HG02678 (cell line): ENCODE results near the gene SDK1.

Source experiments
- ATAC-seq: cut with Tn5 transposase; IDR thresholded peaks from one replicate; pipeline ENCODE4 v1.9.1; 2021; ENCODE audit warnings: mild to moderate bottlenecking, moderate library complexity; ENCODE audit not compliant: unreplicated experiment

SDK1 gene

DNA sequence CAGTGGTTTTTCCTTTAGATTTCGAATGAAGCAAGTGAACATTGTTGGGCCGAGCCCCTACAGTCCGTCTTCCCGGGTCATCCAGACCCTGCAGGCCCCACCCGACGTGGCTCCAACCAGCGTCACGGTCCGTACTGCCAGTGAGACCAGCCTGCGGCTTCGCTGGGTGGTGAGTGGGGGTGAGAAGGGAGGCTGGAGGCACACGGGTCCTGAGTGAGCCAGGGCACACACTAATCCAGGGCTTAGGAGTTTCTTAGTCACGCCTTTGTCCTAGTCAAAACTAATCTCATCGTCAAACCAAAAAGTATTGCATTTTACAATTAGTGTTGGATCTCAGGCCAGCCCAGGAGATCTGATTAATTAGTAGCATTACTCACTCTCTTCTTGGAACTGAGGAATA, 812.2 kb downstream of the SDK1 start:
- no peak for ATAC-seq

DNA sequence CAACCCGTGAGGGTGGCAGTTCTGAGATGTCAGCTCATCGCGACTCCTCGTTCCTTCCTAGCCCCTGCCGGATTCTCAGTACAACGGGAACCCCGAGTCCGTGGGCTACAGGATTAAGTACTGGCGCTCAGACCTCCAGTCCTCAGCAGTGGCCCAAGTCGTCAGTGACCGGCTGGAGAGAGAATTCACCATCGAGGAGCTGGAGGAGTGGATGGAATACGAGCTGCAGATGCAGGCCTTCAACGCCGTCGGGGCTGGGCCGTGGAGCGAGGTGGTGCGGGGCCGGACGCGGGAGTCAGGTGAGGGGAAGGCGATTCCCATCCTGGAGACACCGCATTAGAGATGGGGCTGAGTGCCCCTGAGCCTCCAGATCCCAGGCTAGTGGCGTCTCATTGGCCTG, 812.9 kb downstream of the SDK1 start:
- no peak for ATAC-seq

DNA sequence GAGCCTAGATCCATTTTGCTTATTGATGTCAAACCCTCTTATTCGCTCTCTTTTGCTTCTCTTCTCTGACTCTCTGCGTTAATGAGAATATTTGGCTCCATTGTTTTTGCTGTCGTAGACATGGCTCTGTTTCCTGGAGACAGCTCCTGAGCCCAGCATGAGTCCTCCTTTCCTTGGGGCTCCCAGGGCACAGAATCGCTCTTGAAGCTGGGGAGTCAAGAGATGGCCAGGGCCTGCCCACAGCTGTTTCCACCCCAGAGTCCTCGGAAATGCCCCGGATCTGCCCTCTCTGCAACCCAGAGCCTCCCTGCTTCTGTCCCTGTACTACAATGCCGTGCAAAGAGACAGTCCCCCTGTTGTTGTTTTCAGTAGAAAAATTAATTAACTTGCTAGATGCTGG, 814.4 kb downstream of the SDK1 start:
- no peak for ATAC-seq

DNA sequence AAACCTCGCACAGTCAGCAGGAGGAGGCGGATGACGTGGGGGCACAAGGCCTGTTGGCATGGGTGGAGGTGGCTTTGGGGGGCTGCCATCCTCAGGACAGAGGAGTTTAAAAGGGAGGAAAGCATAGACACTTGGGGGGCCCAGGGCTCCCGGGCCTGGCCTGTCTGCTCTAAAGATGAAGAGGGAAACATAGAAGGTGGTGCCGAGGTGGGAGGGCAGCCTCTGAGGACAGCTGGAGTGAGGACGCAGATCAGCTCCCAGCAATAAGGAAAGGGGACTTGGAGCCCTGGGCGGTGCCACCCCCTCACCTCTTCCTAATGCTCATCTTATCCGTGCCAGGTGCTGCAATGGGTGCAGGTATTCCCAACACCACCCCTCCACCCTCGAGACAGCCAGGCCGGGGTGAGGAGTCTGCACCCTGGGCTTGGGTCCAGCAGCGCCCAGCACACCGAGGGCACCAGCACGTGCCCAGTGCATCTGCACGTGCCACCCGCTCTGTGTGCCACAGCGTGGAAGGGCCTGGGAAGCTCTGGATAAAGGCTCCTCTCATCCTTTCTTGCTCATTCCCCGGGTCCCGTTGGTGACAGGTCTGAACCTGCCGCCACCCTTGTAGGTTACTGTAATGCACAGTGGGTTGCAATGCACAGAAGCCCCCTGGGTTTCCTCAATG, 815.0 kb downstream of the SDK1 start:
- no peak for ATAC-seq

DNA sequence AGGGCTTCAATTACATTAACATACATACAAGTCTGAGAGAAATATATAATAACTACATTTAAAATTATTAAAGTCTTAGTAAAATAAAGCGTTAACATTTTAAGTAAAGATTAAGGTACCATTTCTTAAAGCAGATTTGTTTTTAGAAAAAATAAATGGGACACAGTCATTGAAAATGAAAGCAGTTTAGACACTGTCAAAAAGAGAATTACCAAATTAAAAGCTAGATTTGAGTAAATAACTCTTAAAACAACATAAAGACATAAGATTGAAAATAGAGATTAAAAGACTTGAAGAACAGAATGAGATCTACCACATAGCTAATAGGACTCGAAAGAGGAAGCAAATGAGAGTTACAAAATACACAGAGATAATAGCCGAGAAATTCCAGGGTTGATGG, 818.8 kb downstream of the SDK1 start:
- ATAC-seq = no peak

DNA sequence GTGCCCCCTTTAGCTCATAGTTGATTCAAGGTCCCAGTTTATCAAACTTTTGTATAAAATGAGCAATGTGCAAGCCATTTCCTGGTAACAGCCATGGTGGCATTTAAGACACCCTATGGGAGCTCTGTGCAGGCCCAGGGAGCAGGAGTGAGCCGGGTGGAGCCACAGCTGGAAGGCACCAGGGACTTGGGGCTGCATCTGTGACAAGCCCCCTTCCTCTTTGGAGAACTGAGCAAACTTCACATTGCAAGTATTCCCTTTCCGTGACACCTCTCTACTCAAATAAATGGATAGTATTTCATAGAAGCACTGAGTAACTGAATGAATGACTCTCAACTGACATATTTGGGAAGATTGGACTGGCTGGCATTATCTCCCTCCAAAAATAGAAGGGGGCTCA, 822.3 kb downstream of the SDK1 start:
- no peak for ATAC-seq

DNA sequence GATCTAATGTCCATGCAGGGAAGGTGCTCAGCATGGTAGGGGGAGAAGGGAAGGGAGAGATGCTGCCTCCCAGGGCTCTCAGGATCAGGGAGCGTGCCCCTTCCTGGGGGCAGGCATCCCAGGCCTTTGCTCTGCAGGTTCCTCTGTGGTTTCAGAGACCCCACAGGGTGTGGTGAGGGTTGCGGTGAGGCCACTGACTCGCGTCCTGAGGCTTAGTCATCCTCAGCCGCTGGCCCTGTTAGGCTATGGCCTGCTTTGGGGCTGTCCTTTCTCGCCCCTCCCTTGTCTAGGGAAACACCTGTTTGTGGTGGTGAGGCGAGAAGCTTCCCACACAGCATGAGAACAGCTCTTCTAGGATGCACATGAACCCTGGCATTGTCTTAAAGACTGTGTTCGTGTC, 822.8 kb downstream of the SDK1 start:
- no peak for ATAC-seq

DNA sequence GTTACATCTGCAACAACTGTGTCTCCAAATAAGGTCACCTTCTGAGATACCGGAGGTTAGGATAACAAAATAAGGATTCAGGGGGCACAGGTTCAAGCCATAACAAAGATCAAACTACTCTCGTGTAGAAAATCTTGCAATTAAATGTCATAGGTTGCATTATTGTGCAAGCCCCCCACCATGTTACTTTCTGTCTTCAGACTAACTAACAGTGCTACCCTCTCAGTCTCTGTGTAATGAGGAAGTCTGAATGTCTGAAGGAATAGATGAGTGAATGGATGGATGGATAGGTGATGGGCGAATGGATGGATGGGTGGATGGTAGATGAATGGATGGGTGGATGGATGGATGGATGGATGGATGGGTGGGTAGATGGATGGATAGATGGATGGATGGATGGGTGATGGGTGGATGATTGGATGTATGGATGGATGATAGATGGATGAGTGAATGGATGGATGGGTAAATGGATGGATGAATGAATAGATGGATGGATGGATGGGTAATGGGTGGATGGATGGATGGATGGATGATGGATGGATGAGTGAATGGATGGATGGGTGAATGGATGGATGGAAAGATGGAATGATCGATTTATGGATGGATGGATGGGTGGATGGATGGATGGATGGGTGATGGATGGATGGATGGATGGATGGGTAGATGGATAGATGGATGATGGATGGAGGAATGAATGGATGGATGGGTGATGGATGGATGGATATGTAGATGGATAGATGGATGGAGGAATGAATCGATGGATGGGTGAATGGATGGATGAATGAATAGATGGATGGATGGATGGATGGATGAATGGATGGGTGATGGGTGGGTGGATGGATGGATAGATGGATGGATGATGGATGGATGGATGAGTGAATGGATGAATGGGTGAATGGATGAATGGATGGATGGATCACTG, 823.8 kb downstream of the SDK1 start:
- ATAC-seq = no peak

DNA sequence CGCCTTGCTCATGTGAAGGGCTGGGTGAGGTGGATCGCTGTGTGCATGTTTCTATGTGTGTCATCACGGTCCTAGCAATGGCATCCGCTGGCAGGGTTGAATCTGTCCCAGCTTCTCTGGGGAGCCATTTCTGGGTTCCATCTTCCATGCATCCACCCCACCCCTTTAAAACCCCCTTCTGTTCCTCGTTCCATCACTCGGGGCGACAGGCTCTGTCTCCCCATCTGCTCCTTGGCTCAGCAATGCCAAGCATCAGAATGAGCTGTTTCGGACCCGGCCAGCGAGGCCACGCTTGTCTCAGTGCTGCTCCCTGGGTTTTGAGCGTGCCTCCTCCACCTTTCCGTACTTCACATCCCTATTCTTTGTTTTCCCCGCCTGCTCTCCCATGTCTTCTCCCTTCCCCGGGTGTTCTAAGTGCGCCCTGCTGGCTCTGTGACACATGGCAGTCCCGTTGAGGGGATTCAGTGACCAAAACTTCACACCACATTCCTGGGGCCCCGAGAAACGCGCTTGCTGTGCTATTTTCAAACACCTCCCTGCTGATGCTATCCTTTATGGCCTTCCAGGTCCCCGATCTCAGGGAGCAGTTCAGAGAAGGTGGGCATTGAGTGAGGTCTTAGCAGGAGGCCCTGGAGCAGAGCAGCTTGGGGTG, 827.0 kb downstream of the SDK1 start:
- no peak for ATAC-seq

DNA sequence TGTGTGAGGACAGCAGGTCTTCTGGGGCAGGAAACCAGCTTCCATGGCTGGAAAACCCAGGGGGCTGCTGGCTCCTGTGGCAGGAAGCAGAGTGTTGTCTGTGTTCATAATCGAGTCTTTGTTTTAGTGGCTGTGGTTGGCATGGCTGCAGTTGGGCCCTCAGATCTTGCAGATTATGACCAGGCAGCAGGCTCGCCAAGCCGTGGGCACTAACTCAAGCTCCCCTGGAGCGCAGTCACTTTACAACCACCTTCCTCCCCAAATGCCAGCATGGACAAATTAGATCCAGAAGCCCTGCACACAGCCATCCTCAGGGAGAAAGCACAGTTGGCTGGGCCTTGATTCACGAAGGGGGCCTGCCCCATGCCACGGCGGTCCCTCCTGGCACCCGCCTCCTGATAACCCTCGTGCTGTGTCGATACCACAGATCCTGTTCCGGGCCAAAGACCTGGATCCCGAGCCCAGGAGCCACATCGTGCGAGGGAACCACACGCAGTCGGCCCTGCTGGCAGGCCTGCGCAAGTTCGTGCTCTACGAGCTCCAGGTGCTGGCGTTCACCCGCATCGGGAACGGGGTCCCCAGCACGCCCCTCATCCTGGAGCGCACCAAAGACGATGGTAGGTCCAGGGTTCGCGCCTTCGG, 828.5 kb downstream of the SDK1 start:
- no peak for ATAC-seq

DNA sequence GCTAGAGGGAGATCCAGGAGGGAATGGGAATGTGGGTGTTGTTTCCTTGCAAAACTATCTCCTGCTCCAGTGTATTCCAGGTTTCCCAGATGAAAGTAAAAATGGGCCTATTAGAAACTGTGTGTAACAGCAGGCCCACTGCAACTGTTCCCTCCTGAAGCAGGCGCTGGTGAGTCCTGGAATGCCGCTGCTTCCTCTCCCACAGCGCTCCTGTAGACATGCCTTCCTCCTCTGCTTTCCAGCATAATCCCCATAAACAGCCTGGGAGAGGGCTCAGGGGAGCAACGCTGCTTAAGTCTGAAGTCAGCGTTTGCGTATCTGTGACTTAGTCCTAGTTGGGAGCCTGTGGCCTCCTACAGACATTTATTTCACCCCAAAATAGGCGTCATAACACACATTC, 830.0 kb downstream of the SDK1 start:
- no peak for ATAC-seq

DNA sequence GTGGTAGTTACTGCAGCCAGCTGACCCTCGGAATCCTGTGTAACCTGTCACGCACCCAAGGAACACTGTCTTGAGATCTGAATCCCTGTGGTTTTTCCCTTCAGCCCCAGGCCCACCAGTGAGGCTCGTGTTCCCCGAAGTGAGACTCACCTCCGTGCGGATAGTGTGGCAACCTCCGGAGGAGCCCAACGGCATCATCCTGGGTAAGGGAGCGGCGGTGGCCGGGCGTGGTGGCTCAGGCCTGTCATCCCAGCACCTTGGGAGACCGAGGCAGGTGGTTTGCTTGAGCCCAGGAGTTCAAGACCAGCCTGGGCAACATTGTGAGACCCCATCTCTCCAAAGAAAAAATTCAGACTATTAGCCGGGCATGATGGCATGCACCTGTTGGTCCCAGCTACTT, 831.2 kb downstream of the SDK1 start:
- no peak for ATAC-seq

DNA sequence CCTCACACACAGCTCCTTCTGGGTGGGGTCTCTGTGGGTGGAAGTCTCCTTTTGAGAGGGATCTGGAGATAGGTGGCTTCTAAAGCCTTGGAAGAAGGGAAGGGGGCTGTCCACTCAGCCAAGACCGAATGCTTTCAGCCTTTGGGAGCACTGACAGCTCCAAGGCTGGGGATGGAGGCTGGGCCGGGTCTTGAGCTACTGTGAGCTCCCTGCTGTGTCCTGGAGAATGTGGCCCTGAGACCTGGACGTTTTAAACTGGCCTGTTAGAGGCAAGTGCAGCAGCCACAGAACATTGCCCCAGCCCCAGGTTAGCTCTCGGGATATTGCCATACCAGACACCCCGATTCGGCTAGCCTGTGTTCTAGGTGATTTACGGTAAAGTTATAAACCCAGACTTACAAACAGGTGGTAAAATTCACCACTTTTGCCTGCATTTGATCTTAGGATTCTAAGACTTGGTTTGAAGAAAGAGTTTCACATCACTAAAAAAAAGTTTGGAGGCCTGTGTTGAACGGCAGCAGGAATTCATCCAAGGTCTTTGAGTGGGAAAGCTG, 832.5 kb downstream of the SDK1 start:
- ATAC-seq = no peak

DNA sequence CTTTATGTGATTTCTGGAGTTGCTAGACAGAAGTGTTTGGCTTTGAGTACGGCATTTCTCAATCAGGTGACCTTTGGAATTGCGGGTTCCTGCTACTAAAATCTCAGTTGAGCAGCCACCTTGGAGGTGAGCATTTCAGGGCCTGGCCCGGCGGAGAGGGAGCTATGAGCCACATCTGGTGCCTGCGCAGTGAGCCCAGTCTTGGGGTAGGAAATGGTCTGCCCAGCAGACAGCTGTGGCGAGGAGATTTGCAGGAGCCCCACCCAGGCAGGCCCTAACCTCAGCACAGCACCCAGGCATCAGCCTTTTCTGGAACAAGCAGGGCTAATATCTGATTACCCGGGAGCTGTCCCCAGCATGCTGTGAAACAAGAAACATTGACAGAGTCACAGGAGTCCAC, 833.2 kb downstream of the SDK1 start:
- ATAC-seq = no peak

DNA sequence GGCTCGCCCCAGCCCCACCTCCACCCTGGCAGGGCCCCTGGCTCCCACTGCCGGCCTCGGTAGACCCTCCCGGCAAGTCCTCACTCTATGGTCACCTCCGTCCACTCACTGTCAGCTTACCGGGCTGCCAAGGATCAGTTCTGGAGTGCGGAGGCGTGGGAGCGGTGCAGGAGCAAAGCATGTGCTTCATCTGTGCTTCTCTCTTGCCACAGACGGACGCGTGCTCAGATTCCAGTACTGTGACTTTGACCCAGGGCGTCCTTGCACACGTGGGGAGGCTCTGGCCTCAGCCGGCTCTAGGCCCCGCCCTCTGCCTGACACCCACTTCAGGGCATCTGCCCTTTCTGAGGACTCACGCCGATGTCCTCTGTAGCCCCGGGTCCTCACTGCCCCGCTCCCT, 833.6 kb downstream of the SDK1 start:
- no peak for ATAC-seq

DNA sequence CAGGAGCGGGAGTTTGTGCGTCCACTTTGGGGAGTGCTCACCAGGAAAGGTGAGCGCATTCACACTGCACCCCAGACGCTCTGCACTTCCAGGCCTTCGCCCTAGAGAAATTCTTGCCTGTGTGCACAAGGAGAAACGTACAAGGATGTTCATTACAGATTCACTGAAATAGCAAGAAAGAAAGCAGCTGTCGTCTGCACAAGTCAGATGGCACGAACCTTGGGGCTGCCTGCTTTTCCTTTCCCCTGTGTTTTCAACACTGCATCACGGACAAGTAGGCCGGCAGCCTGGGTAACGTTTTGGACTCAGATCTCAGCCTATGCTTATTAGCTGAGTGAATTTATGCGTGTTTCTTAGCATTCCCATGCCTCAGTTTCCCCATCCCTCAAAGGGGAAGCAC, 834.2 kb downstream of the SDK1 start:
- no peak for ATAC-seq

DNA sequence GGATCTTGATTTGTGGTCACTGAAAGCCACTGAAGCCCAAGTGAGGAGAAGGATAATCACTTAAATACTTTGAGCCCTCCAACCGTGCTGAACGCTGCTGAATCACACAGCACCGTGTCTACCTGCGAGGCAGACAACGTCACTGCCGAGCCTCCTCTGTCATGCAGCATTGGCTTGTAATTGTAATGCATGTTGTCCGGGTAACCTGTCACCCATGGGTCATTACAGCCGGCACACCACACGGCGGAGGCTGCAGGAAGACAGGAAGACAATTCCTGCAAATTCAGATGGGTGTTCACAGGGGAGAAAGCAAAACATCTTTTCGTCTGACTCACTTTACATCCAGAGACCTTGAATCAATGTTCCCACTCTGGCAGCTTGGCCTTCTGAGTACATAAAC, 835.0 kb downstream of the SDK1 start:
- no peak for ATAC-seq

DNA sequence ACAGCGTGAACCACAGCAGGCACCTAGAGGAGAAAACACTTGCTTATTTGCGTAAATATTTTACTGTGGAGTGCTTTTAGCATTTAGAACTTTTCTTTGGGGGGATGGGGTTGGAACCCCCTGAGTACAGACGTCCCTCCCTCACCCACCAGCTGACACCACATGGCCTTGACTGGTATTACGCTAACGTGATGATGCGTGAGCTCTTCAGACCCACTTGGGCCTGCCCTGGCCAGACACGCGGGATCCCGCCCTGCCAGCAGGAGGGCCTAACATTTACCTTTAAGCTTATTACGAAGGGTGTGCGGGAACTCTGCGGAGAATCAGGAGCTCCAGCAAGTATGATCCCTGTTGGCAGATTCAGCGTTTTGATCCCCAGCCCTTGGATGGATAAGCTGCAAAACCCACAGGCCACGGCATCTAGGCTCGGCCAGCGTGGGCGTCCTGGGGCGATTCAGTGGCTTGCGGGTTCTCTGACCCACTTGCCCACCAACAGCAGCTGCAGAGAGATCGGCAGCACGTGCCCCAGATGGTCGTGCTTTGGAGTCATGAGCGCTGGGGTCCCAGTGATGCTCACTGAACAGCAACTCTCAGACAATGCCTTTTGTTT, 835.6 kb downstream of the SDK1 start:
- ATAC-seq = no peak

DNA sequence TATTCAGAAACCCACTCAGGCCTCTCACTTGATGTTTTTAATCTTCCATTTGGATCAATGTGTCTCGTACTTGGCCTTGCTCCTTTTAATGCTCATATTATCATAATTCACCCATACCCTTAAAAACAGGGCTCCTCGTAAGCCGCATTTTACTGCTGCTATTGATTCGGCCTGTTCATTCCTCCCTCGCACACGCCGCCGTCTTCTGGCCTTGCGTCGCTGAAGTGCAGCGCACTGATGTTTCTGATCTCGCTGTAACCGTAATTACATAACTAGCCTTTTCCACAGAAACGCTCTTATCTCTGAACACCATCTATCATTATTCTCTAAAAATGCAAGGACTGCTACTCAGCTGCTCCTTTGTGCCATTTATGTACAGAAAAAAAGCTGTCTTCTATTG, 836.5 kb downstream of the SDK1 start:
- ATAC-seq = no peak

DNA sequence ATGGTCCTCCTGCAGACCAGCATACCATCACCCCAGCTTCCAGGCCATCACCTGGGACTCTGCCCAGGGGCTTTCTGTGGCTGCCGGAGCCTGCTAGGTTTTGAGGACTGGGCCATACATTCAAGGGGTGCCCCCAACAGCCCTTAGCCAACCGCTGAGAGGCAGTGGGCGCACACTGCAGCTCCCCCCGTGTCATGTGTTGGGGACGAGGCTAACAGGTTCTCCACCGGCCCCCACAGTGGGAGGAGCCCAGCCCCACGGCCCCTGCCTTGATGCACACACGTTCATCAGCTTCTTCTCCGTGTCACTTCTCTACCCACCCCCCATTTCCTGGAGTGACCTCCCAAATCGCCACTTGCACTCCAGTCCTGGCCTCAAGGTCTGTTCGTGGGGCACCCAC, 837.8 kb downstream of the SDK1 start:
- no peak for ATAC-seq
